PC-3 (cell line): ENCODE measurements around the gene PTPRN2. TPM values are rescaled to one million over a fixed set of nuclear protein-coding genes. Genes with fewer than 3 reads are reported as not detected.

ENCODE experiments used
- ATAC-seq: fragments of 200-7000 bp; cut with Tn5 transposase; 2 replicates; pipeline ENCODE4 v1.9.1; 2020; ENCODE audit warnings: mild to moderate bottlenecking, moderate library complexity
- BruUV-seq: library from RNA; stranded (reverse); fragments of 400-500 nt; replicated peaks from 2 replicates; lab custom pipeline; 2021; lab: Mats Ljungman, UMichigan
- CTCF ChIA-PET: fragments of 300-600 bp; sonication (Branson Sonifier 250); formaldehyde crosslinking; loops from one replicate; lab custom pipeline; 2022; ENCODE audit warnings: antibody characterized with exemption; lab: Charles Lee
- POLR2A ChIA-PET: fragments of 300-600 bp; sonication (Branson Sonifier 250); formaldehyde crosslinking; loops from one replicate; lab custom pipeline; 2022; ENCODE audit warnings: antibody characterized with exemption; ENCODE audit not compliant: unreplicated experiment; lab: Charles Lee
- DNase-seq: peaks from one replicate; pipeline ENCODE4 v3.0.0-alpha.2; 2015
- H2AFZ ChIP-seq: fragments of 300-600 bp; sonication (generic); 2 replicates; pipeline ENCODE4 v1.6.0; 2016; ENCODE audit warnings: antibody characterized with exemption, low read length
- H3F3A ChIP-seq: fragments of 300-600 bp; sonication (generic); one replicate; pipeline ENCODE4 v1.6.0; 2017; ENCODE audit warnings: antibody characterized with exemption, low read length, control low read depth, mild to moderate bottlenecking; ENCODE audit not compliant: unreplicated experiment
- H3K27ac ChIP-seq: fragments of 300-600 bp; sonication (generic); 2 replicates; pipeline ENCODE4 v1.5.1; 2016; ENCODE audit warnings: mild to moderate bottlenecking, low read length
- H3K27me3 ChIP-seq: fragments of 300-600 bp; sonication (generic); 2 replicates; pipeline ENCODE4 v1.6.1; 2016; ENCODE audit warnings: low read length, mixed read lengths
- H3K36me3 ChIP-seq: fragments of 300-600 bp; sonication (generic); 2 replicates; pipeline ENCODE4 v1.6.1; 2016; ENCODE audit warnings: low read depth, mixed run types, low read length, mixed read lengths
- H3K4me1 ChIP-seq: fragments of 300-600 bp; sonication (generic); 2 replicates; pipeline ENCODE4 v1.5.1; 2016; ENCODE audit warnings: low read length; ENCODE audit not compliant: insufficient read depth
- H3K4me2 ChIP-seq: fragments of 300-600 bp; sonication (generic); 2 replicates; pipeline ENCODE4 v1.6.0; 2016; ENCODE audit warnings: low read length
- H3K4me3 ChIP-seq: fragments of 300-600 bp; sonication (generic); 2 replicates; pipeline ENCODE4 v1.5.1; 2016; ENCODE audit warnings: mild to moderate bottlenecking, low read length, mixed read lengths
- H3K79me2 ChIP-seq: fragments of 300-600 bp; sonication (generic); 2 replicates; pipeline ENCODE4 v1.6.1; 2017; ENCODE audit warnings: low read length, mixed read lengths
- H3K9ac ChIP-seq: fragments of 300-600 bp; sonication (generic); 2 replicates; pipeline ENCODE4 v1.6.0; 2016; ENCODE audit warnings: mild to moderate bottlenecking, low read length
- H3K9me2 ChIP-seq: fragments of 300-600 bp; sonication (generic); replicated peaks from 2 replicates; pipeline ENCODE4 v1.6.1; 2016; ENCODE audit warnings: mixed run types, low read length, mixed read lengths
- H3K9me3 ChIP-seq: fragments of 300-600 bp; sonication (generic); 2 replicates; pipeline ENCODE4 v1.6.1; 2016; ENCODE audit warnings: low read length, mixed read lengths
- H4K20me1 ChIP-seq: fragments of 300-600 bp; sonication (generic); 2 replicates; pipeline ENCODE4 v1.6.1; 2016; ENCODE audit warnings: low read length, mixed read lengths
- EZH2 ChIP-seq: fragments of 300-600 bp; sonication (generic); IDR thresholded peaks from one replicate; pipeline ENCODE4 v1.6.1; 2017; ENCODE audit warnings: antibody characterized with exemption, mild to moderate bottlenecking, low read length; ENCODE audit not compliant: unreplicated experiment
- EZH2phosphoT487 ChIP-seq: fragments of 300-600 bp; sonication (generic); IDR thresholded peaks from 2 replicates; pipeline ENCODE4 v1.6.1; 2018; ENCODE audit warnings: mild to moderate bottlenecking, antibody characterized with exemption, low read length, borderline replicate concordance
- intact Hi-C: fragments of 100-400 bp; cut with micrococcal nuclease; formaldehyde crosslinking; loops from 2 replicates; pipeline ENCODE4 v1.9.0; 2023
- total RNA-seq: library from RNA; depleted of rRNA; stranded (reverse); fragments of >200 nt; gene quantifications from 2 replicates; pipeline ENCODE4 v1.2.3, GENCODE V29; 2014
- TF ChIP-seq, protein P1 (sequence below): fragments of 300-600 bp; sonication (generic); conservative IDR thresholded peaks from 2 replicates; pipeline ENCODE4 v1.5.1; 2017; ENCODE audit warnings: antibody characterized with exemption, low read depth, mild to moderate bottlenecking, low read length

The PTPRN2 gene
- total RNA-seq, 1 experiment from 2014 or later, result 3.2 TPM

DNA sequence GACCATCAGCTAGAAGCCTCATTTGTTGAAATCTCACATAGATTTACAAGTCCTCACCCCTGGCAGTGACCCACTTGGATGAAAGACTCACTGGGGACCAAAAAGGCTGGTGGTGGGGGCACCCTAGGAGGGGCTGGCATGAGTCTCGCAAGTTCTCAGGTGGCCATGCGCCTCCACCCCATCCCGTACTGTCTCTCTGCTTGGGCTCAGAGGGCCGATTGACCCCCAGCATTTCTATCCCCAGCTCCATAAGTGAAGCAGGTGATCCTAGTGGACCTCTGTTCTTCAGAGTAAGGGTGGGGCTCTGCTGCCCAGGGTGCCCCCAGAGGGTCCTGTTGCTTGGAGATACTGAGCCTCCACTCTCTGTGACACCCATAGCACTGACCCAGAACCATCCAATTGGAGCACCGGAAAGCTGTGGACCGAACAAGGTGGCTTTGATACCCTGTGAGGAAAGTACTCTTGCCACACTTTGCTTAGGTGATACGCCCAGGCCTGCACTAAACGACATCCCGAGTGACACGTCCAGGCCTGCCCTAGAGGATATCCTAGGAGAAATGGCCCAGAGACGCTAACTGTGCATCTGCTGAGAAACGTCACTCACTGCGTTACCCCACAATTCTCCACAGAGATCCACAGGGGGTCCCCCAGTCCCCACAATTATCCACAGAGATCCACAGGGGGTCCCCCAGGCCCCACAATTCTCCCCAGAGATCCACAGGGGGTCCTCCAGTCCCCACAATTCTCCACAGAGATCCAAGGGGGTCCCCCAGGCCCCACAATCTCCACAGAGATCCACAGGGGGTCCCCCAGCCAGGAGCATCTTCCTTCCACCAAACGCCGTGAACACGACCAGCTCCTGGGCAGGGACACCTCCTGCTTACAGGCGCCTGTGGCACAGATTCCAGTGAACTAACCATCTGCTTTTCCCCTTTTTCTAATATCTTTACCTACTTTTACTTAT lies 262.9 kb downstream of the PTPRN2 start:
- Histone ChIP-seq H3K4me2 (no peak overlapping the region), H3K4me3 (no peak overlapping the region), H2AFZ (no peak overlapping the region), H4K20me1 (no peaks in the 10 kb centered on the region), H3K9ac (no peak overlapping the region; the same call in 1 of the 2 replicates), H3K27me3 (no peaks in the 10 kb centered on the region), H3K27ac (no peak overlapping the region), H3F3A (no peaks in the 10 kb centered on the region), H3K79me2 (no peaks in the 10 kb centered on the region), H3K4me1 (peaks cover 8% of the 10 kb centered on the region; the same call in 1 of the 2 replicates), H3K36me3 (no peaks in the 10 kb centered on the region), H3K9me2 (no peaks in the 10 kb centered on the region), H3K9me3 (no peaks in the 10 kb centered on the region)
- TF ChIP-seq EZH2 (no peak), EZH2phosphoT487 (no peak)
- TF ChIP-seq, protein P1, sequence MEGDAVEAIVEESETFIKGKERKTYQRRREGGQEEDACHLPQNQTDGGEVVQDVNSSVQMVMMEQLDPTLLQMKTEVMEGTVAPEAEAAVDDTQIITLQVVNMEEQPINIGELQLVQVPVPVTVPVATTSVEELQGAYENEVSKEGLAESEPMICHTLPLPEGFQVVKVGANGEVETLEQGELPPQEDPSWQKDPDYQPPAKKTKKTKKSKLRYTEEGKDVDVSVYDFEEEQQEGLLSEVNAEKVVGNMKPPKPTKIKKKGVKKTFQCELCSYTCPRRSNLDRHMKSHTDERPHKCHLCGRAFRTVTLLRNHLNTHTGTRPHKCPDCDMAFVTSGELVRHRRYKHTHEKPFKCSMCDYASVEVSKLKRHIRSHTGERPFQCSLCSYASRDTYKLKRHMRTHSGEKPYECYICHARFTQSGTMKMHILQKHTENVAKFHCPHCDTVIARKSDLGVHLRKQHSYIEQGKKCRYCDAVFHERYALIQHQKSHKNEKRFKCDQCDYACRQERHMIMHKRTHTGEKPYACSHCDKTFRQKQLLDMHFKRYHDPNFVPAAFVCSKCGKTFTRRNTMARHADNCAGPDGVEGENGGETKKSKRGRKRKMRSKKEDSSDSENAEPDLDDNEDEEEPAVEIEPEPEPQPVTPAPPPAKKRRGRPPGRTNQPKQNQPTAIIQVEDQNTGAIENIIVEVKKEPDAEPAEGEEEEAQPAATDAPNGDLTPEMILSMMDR, result no peak
- intact Hi-C loops, result no loop called here
- ChIA-PET CTCF (no interaction called here), POLR2A (no interaction called here)
- no peak for DNase-seq
- BruUV-seq, result no TSS peak
- ATAC-seq, result no peak

DNA sequence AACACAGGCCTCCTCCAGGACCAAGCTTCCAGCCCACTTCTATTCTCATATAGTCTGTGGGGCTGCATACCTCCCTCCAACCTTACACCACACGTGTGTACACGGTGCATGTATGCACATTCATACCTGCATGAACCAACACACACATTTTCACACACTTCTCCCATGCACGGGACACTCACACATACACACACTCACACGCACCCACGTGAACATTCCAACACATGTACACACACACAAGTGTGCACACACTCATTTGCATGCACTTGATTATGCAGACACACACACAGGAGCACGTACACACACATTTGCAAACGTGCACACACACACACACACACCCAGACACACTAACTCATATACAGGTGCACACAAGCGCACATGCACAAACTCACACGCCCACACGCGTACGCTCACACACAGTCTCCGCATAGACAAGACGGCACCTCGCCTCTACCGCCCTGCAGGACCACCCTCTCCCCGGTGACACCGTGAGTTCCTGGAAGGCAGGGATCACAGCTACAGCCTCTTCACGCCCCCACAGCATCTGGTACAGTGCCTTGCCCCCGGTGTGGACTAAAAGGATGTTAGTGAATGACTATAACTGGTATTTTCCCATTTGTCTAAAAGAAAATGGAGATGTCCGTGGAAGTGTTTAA lies 263.8 kb downstream of the PTPRN2 start:
- Histone ChIP-seq H3K27me3 (no peaks in the 10 kb centered on the region), H4K20me1 (no peaks in the 10 kb centered on the region), H3F3A (no peaks in the 10 kb centered on the region), H3K4me1 (peaks cover 8% of the 10 kb centered on the region; the same call in 1 of the 2 replicates), H3K9me3 (no peaks in the 10 kb centered on the region), H3K9ac (no peak overlapping the region), H3K79me2 (no peaks in the 10 kb centered on the region), H3K4me2 (no peak overlapping the region), H2AFZ (no peak overlapping the region), H3K36me3 (no peaks in the 10 kb centered on the region), H3K27ac (no peak overlapping the region), H3K9me2 (no peaks in the 10 kb centered on the region), H3K4me3 (no peak overlapping the region)
- POLR2A ChIA-PET, result no interaction called here
- ATAC-seq, result no peak
- no TSS peak for BruUV-seq
- CTCF ChIA-PET, result no interaction called here
- intact Hi-C loops, result no loop called here
- TF ChIP-seq EZH2 (no peak), EZH2phosphoT487 (no peak)
- TF ChIP-seq, protein P1, result no peak
- no peak for DNase-seq
